HepG2 (cell line): Measurements from ENCODE around the gene HBE1. TPM values are rescaled to one million over a fixed set of nuclear protein-coding genes. Genes with fewer than 3 reads are reported as not detected.
"Not testable (repeated sequence)": the region's sequence is repeated elsewhere in the genome, so short reads cannot be mapped to it uniquely, and the experiment has no call there.

Experiments
- ATAC-seq: fragments of 200-7000 bp; cut with Tn5 transposase; 3 replicates; pipeline ENCODE4 v1.9.1; 2020; ENCODE audit warnings: mild to moderate bottlenecking, moderate library complexity
- BruUV-seq: library from RNA; stranded (reverse); fragments of 400-500 nt; replicated peaks from 2 replicates; lab custom pipeline; 2021; lab: Mats Ljungman, UMichigan
- CTCF ChIA-PET: fragments of 300-600 bp; formaldehyde crosslinking; extraction: SDS; loops from one replicate; lab custom pipeline; 2021; ENCODE audit warnings: low total read pairs, inconsistent platforms, low intra/inter-chr PET ratio; lab: Yijun Ruan, JAX
- POLR2A ChIA-PET: fragments of 350-600 bp; sonication (Branson Sonifier 250); formaldehyde crosslinking; loops from one replicate; lab custom pipeline; 2020; ENCODE audit warnings: antibody characterized with exemption, inconsistent platforms; lab: Yijun Ruan, JAX
- DNase-seq: peaks from one replicate; pipeline ENCODE4 v3.0.0-alpha.2; 2015; ENCODE audit warnings: low spot score
- FAIRE-seq: peaks from 3 replicates; lab custom pipeline; 2011; peaks lifted over from hg19 to GRCh38; lab: Jason Lieb, UNC
- H2AFZ ChIP-seq: one replicate; pipeline ENCODE4 v1.6.1; 2011; ENCODE audit warnings: low read length, inconsistent platforms
- H3K27ac ChIP-seq: fragments of 300-600 bp; 3 replicates; pipeline ENCODE4 v1.8.0; 2011; ENCODE audit warnings: mixed run types, mild to moderate bottlenecking, mixed read lengths, low read length, inconsistent platforms; ENCODE audit not compliant: insufficient read depth; ENCODE audit errors: extremely low read length
- H3K27me3 ChIP-seq, 2 experiments: fragments of 200-600 bp in 1 of 2; 2 replicates in 1 of 2; 3 replicates in 1 of 2; pipeline versions ENCODE4 v1.6.0 to v1.8.0; 2011; ENCODE audit warnings: low read length in 2 of 2, mild to moderate bottlenecking in 2 of 2, moderate library complexity in 2 of 2, inconsistent platforms in 1 of 2; ENCODE audit not compliant: insufficient read depth in 2 of 2, control insufficient read depth in 1 of 2
- H3K36me3 ChIP-seq, 2 experiments: fragments of 200-600 bp in 1 of 2; replicated peaks in 1 of 2; 2 replicates in 1 of 2; 3 replicates in 1 of 2; pipeline versions ENCODE4 v1.5.1 to v1.8.0; 2011; ENCODE audit warnings: low read length in 2 of 2, inconsistent platforms in 1 of 2; ENCODE audit not compliant: insufficient read depth in 2 of 2, control insufficient read depth in 1 of 2
- H3K4me1 ChIP-seq: 2 replicates; pipeline ENCODE4 v1.5.1; 2012; ENCODE audit warnings: low read length, inconsistent platforms; ENCODE audit not compliant: insufficient read depth
- H3K4me2 ChIP-seq: 2 replicates; pipeline ENCODE4 v1.6.0; 2011; ENCODE audit warnings: low read depth, low read length, inconsistent platforms
- H3K4me3 ChIP-seq, 3 experiments: fragments of 200-600 bp in 1 of 3; sonication (generic), shearing (Covaris generic) in 1 of 3; replicated peaks in 1 of 3; 2 replicates each; pipeline ENCODE4 v1.5.1; 2011 to 2016; ENCODE audit warnings: low read length in 3 of 3, inconsistent platforms in 2 of 3, low read depth in 2 of 3, mild to moderate bottlenecking in 2 of 3, control low read depth in 1 of 3, mixed read lengths in 1 of 3; ENCODE audit not compliant: insufficient read depth in 1 of 3
- H3K79me2 ChIP-seq: one replicate; pipeline ENCODE4 v1.6.1; 2011; ENCODE audit warnings: low read length, inconsistent platforms; ENCODE audit not compliant: insufficient read depth
- H3K9ac ChIP-seq: 2 replicates; pipeline ENCODE4 v1.6.0; 2011; ENCODE audit warnings: mild to moderate bottlenecking, low read depth, low read length, inconsistent platforms; ENCODE audit not compliant: insufficient read depth
- H3K9me3 ChIP-seq: 2 replicates; pipeline ENCODE4 v1.5.1; 2012; ENCODE audit warnings: mild to moderate bottlenecking, low read length
- H4K20me1 ChIP-seq: 2 replicates; pipeline ENCODE4 v1.6.0; 2011; ENCODE audit warnings: inconsistent platforms, mild to moderate bottlenecking, low read length, moderate library complexity; ENCODE audit not compliant: insufficient read depth
- ATF7-NPFF ChIP-seq: sonication (generic); formaldehyde crosslinking; IDR thresholded peaks from 2 replicates; pipeline ENCODE4 v1.8.1; 2023; ENCODE audit warnings: mild to moderate bottlenecking, low read depth, missing genetic modification reagents, moderate library complexity
- HOXD1 ChIP-seq: sonication (generic); formaldehyde crosslinking; IDR thresholded peaks from 2 replicates; pipeline ENCODE4 v1.5.0; 2020; ENCODE audit warnings: missing genetic modification reagents
- KAT8 ChIP-seq: IDR thresholded peaks from 2 replicates; pipeline ENCODE4 v1.6.1; 2016; ENCODE audit warnings: missing genetic modification reagents, missing compliant biosample characterization
- TBX3 ChIP-seq: fragments of 450-650 bp; IDR thresholded peaks from 2 replicates; pipeline ENCODE4 v1.6.1; 2017; ENCODE audit warnings: antibody characterized with exemption, mild to moderate bottlenecking, inconsistent platforms, borderline replicate concordance
- ZBTB21 ChIP-seq: sonication (generic); formaldehyde crosslinking; IDR thresholded peaks from 2 replicates; pipeline ENCODE4 v1.4.0; 2020; ENCODE audit warnings: missing genetic modification reagents
- ZBTB7B ChIP-seq: sonication (generic); formaldehyde crosslinking; IDR thresholded peaks from 2 replicates; pipeline ENCODE4 v1.4.0; 2020; ENCODE audit warnings: missing genetic modification reagents
- WGBS: methylation state at CpG from one replicate; pipeline ENCODE4 v1.1.6; 2017; ENCODE audit warnings: low lambda C conversion rate; 5-methylcytosine and 5-hydroxymethylcytosine counted together
- in situ Hi-C: cut with HindIII; loops from 2 replicates; pipeline ENCODE4 v1.10.0; 2017; ENCODE audit warnings: low pct_unique_long_range_greater_than_20kb; ENCODE audit not compliant: extremely low pct_ligation_motif_present
- intact Hi-C: fragments of 100-400 bp; cut with micrococcal nuclease; formaldehyde crosslinking; loops from one replicate; pipeline ENCODE4 v1.10.0; 2022; ENCODE audit not compliant: unreplicated experiment
- polyA plus RNA-seq, 8 experiments: library from polyadenylated mRNA; depleted of rRNA in 3 of 8; stranded (reverse) in 7 of 8; unstranded in 1 of 8; fragments of >200 nt; fragmentation: Illumina TruSeq in 4 of 8; extraction: Trizol in 4 of 8; gene quantifications; 2 replicates each; pipeline versions ENCODE4 v1.2.1 to v1.2.3, GENCODE V29; 2011 to 2016; ENCODE audit warnings: low read depth in 4 of 8, missing spikeins in 1 of 8, mixed read lengths in 1 of 8; ENCODE audit not compliant: insufficient read depth in 1 of 8
- total RNA-seq, 5 experiments: library from RNA; depleted of rRNA; stranded (reverse); fragments of >200 nt; fragmentation: Illumina TruSeq; extraction: Trizol; gene quantifications; 2 replicates each; pipeline ENCODE4 v1.2.3, GENCODE V29; 2016; ENCODE audit warnings: low read depth in 1 of 5
- TF ChIP-seq, protein P1 (sequence below): sonication (generic); formaldehyde crosslinking; IDR thresholded peaks from 2 replicates; pipeline ENCODE4 v1.5.1; 2020; ENCODE audit warnings: mild to moderate bottlenecking, missing genetic modification reagents
- TF ChIP-seq, protein P2 (sequence below): sonication (generic); formaldehyde crosslinking; IDR thresholded peaks from 2 replicates; pipeline ENCODE4 v1.4.0; 2020; ENCODE audit warnings: missing genetic modification reagents

Gene HBE1
- total and polyA plus RNA-seq, 2 of the 13 experiments (the other 11 are each of a cell fraction or from before 2014, with no cell fraction given) = 0.24 to 0.35 TPM

DNA sequence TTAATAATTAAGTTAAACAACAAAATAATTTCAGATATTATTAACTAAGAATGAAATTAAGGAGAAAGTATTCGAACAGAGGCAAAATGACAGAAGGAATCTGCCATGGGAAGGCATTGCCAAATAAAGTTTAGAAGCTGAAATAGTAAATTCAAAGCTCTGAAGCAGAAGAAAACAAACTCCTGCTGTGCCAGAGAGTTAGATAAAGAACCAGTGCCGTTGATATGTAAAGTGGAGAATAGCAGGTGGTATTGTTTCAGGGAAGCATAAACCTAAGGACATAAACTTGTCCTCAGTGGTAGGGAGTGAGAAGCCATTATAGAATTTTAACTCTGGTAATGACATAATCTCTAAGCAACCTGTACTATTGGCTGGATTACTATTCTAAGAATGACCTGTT is 12.4 kb downstream of the HBE1 start:
- no peak overlapping the region for H3K4me3 ChIP-seq
- no peak for TF ChIP-seq ATF7-NPFF (CRISPR knock-in tag)
- TF ChIP-seq, protein P1, sequence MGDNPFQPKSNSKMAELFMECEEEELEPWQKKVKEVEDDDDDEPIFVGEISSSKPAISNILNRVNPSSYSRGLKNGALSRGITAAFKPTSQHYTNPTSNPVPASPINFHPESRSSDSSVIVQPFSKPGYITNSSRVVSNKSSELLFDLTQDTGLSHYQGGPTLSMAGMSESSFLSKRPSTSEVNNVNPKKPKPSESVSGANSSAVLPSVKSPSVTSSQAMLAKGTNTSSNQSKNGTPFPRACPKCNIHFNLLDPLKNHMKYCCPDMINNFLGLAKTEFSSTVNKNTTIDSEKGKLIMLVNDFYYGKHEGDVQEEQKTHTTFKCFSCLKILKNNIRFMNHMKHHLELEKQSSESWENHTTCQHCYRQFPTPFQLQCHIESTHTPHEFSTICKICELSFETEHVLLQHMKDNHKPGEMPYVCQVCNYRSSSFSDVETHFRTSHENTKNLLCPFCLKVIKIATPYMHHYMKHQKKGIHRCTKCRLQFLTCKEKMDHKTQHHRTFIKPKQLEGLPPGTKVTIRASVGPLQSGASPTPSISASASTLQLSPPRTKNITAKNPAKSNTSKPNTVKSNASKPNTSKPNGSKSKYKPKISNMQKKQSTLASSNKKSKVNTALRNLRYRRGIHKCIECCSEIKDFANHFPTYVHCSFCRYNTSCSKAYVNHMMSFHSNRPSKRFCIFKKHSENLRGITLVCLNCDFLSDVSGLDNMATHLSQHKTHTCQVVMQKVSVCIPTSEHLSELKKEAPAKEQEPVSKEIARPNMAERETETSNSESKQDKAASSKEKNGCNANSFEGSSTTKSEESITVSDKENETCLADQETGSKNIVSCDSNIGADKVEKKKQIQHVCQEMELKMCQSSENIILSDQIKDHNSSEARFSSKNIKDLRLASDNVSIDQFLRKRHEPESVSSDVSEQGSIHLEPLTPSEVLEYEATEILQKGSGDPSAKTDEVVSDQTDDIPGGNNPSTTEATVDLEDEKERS = no peak
- TF ChIP-seq, protein P2, sequence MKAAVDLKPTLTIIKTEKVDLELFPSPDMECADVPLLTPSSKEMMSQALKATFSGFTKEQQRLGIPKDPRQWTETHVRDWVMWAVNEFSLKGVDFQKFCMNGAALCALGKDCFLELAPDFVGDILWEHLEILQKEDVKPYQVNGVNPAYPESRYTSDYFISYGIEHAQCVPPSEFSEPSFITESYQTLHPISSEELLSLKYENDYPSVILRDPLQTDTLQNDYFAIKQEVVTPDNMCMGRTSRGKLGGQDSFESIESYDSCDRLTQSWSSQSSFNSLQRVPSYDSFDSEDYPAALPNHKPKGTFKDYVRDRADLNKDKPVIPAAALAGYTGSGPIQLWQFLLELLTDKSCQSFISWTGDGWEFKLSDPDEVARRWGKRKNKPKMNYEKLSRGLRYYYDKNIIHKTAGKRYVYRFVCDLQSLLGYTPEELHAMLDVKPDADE (CRISPR knock-in tag) = no peak
- no peak for TF ChIP-seq TBX3
- no peak for TF ChIP-seq ZBTB7B (CRISPR knock-in tag)
- TF ChIP-seq ZBTB21 (CRISPR knock-in tag) = no peak
- TF ChIP-seq KAT8 (CRISPR knock-in tag) = no peak
- no peak for TF ChIP-seq HOXD1 (CRISPR knock-in tag)
- H3K9ac ChIP-seq = no peak overlapping the region
- in situ Hi-C loops = no loop called here
- no peak overlapping the region for H3K4me2 ChIP-seq
- no peak overlapping the region for H3K27ac ChIP-seq
- H3K79me2 ChIP-seq = no peaks in the 10 kb centered on the region
- intact Hi-C loops = no loop called here
- ATAC-seq = no peak
- no peak for DNase-seq
- H4K20me1 ChIP-seq = no peaks in the 10 kb centered on the region
- H2AFZ ChIP-seq = no peak overlapping the region
- no TSS peak for BruUV-seq
- WGBS = 3% methylated on average over 2 of the region's 2 CpGs
- no peaks in the 10 kb centered on the region for H3K4me1 ChIP-seq
- ChIA-PET CTCF (no interaction called here), POLR2A (no interaction called here)
- peaks cover 0 to 2% of the 10 kb centered on the region in 2 experiments; a peak in 2 of 5 replicates for H3K27me3 ChIP-seq
- no peaks in the 10 kb centered on the region for H3K9me3 ChIP-seq
- H3K36me3 ChIP-seq = no peaks in the 10 kb centered on the region
- no peak for FAIRE-seq

DNA sequence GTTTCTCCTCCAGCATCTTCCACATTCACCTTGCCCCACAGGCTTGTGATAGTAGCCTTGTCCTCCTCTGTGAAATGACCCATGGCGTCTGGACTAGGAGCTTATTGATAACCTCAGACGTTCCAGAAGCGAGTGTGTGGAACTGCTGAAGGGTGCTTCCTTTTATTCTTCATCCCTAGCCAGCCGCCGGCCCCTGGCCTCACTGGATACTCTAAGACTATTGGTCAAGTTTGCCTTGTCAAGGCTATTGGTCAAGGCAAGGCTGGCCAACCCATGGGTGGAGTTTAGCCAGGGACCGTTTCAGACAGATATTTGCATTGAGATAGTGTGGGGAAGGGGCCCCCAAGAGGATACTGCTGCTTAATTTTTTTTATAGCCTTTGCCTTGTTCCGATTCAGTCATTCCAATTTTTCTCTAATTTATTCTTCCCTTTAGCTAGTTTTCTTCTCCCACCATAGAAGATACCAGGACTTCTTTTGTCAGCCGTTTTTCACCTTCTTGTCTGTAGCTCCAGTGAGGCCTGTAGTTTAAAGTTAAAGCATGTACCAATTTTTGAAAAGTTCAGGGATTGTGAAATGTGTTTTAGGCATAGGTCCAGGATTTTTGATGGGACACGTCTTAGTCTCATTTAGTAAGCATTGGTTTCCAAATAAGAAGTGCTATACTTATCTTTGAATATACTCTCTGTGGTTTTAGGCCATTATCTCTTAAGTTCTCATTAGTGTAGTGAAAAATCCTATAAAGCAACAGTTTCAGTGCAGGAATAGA is 14.9 kb downstream of the HBE1 start, which contains the start of gene HBG2:
Gene HBG2, minus strand, starts transcription at position 136 of the 768 bp plus-strand sequence. Its CDS starts 53 bp downstream, at position 83.
- intact Hi-C loops, H3K4me2 ChIP-seq, H2AFZ ChIP-seq, BruUV-seq, H3K4me3 ChIP-seq, H3K4me1 ChIP-seq, H3K27ac ChIP-seq, POLR2A ChIA-PET, ATAC-seq, H3K79me2 ChIP-seq, DNase-seq, FAIRE-seq, H4K20me1 ChIP-seq, CTCF ChIA-PET, H3K27me3 ChIP-seq, H3K36me3 ChIP-seq, H3K9me3 ChIP-seq, H3K9ac ChIP-seq, in situ Hi-C loops: not testable (repeated sequence)
- under 1% methylated on average over 4 of the region's 9 CpGs for WGBS
